ENCODE measurements around the gene CLMP.
"Not testable (repeated sequence)": the region's sequence is repeated elsewhere in the genome, so short reads cannot be mapped to it uniquely, and the experiment has no call there.

DNA sequence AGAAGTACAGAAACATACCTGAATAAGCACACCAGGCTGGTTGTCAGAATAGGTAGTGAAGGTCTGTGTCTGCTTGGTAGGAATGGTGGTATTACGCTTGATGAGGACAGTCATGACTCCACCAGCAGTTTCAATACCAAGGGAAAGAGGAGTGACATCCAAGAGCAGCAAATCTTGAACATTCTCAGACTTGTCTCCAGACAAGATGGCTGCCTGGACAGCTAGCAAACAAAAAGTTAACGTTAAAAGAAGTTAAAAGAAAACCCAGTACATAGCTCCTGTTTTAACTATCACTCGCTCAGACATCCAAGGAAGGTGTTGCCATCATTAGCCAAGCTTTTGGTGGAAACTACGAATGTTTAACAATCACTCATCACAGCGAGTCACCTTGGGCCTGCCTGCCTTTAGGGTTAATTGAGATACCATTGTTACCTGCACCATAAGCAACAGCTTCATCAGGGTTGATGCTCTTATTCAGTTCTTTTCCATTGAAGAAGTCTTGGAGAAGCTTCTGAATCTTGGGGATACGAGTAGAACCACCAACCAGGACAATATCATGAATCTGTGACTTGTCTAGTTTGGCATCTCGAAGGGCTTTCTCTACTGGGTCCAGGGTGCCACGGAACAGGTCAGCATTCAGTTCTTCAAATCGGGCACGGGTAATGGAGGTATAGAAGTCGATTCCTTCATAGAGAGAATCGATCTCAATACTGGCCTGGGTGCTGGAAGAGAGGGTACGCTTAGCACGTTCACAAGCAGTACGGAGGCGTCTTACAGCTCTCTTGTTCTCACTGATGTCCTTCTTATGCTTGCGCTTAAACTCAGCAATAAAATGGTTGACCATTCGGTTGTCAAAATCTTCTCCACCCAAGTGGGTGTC lies 135.8 kb downstream of the CLMP start:
- TF ChIP-seq CTCF, POLR2A (IDR thresholded peaks at IDR 0.05): not testable (repeated sequence)

Data from body of pancreas (tissue), 4 donors.